ENCODE measurements around the gene MAOA.
"Not testable (repeated sequence)": the region's sequence is repeated elsewhere in the genome, so short reads cannot be mapped to it uniquely, and the experiment has no call there.

Gene MAOA

GRCh38 chrX:43718546-43718945, 62.4 kb downstream of the MAOA start:
- DNase-seq, result no peak

DNA sequence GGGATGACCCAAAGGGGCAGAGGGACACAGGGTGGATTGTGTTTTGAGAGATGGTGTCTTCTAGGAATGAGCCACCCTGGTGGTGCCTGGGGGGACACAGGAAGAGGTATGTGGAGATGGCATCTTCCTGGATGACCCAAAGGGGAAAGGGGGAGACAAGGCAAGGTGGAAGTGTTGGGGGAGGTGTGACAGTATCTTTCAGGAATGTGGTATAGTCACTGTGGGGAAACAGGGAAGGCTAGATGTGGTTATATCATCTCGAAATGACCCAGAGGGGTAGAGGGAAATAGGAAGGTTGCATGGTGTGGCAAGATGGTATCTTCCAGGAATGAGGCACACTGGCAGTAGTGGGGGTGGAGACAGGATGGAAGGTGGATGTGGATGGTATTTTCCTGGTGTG, 62.9 kb downstream of the MAOA start:
- DNase-seq, result no peak

- no peak for DNase-seq
Observed at GRCh38 chrX:43720082-43720481, 64.0 kb downstream of the MAOA start.

GRCh38 chrX:43720961-43721360, 64.9 kb downstream of the MAOA start:
- no peak for DNase-seq

DNA sequence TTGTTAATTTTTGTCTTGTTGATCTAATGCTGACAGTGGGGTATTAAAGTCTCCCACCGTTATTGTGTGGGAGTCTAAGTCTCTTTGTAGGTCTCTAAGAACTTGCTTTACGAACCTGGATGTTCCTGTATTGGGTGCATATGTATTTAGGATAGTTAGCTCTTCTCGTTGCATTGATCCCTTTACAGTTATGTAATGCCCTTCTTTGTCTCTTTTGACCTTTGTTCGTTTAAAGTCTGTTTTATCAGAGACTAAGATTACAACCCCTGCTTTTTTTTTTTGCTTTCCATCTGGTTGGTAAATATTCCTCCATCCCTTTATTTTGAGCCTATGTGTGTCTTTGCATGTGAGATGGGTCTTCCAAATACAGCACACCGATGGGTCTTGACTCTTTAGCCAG, 69.1 kb downstream of the MAOA start:
- not testable (repeated sequence) for DNase-seq

- not testable (repeated sequence) for DNase-seq
Observed at GRCh38 chrX:43727254-43727653, 71.2 kb downstream of the MAOA start.

- DNase-seq, result no peak
Observed at GRCh38 chrX:43728002-43728401, 71.9 kb downstream of the MAOA start.

- DNase-seq, result no peak
Observed at GRCh38 chrX:43728966-43729365, 72.9 kb downstream of the MAOA start.

- no peak for DNase-seq
Observed at GRCh38 chrX:43731086-43731485, 75.0 kb downstream of the MAOA start.

GRCh38 chrX:43733699-43734098, 77.6 kb downstream of the MAOA start:
- DNase-seq, result no peak

DNA sequence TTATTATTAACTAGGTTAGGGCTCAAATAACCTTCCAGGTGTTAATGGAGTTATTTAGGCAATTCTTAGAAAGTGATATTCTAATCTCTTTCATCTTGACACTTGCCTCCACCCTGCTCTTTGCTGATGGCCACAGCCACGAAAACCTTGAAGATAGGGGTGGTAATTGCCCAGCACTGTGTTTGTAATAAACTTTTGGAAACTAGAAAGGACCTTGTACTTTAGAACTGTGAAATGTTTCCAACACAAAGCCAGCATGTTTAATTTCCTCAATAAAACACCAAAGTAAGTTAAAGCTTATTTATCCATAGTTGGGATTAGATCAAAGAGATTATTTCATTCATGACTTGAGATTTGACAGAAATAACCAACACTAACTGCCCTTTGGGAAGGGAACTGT, 78.3 kb downstream of the MAOA start:
- DNase-seq, result no peak

GRCh38 chrX:43735534-43735933, 79.4 kb downstream of the MAOA start:
- DNase-seq, result no peak

DNA sequence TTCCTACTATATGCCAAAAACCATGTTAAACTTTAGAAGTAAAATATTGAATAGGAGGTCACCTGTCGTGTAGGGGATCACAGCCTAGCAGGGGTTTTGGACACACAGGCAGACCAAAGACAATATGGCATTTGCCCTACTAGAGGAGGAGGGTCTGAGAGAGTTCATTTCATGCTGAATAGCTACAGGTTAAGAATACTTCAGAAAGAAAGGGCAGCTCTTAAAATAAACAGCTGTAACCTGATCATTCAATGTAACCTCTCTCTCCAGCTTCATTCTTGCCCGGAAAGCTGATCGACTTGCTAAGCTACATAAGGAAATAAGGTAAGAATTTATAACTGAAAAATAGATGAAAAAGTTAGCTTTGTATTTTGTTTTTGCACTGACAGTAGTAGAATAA, 79.9 kb downstream of the MAOA start:
- DNase-seq, result no peak

- DNase-seq, result no peak
Observed at GRCh38 chrX:43741843-43742573, 85.9 kb downstream of the MAOA start.

- DNase-seq, result no peak
Observed at GRCh38 chrX:43743100-43743822, 87.2 kb downstream of the MAOA start.

DNA sequence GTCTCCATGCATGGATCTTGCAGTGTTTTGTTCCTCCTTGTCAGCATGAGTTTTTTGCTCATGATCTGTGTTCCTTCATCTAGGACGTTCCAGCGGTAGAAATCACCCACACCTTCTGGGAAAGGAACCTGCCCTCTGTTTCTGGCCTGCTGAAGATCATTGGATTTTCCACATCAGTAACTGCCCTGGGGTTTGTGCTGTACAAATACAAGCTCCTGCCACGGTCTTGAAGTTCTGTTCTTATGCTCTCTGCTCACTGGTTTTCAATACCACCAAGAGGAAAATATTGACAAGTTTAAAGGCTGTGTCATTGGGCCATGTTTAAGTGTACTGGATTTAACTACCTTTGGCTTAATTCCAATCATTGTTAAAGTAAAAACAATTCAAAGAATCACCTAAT, 88.2 kb downstream of the MAOA start:
- DNase-seq, result no peak

DNA sequence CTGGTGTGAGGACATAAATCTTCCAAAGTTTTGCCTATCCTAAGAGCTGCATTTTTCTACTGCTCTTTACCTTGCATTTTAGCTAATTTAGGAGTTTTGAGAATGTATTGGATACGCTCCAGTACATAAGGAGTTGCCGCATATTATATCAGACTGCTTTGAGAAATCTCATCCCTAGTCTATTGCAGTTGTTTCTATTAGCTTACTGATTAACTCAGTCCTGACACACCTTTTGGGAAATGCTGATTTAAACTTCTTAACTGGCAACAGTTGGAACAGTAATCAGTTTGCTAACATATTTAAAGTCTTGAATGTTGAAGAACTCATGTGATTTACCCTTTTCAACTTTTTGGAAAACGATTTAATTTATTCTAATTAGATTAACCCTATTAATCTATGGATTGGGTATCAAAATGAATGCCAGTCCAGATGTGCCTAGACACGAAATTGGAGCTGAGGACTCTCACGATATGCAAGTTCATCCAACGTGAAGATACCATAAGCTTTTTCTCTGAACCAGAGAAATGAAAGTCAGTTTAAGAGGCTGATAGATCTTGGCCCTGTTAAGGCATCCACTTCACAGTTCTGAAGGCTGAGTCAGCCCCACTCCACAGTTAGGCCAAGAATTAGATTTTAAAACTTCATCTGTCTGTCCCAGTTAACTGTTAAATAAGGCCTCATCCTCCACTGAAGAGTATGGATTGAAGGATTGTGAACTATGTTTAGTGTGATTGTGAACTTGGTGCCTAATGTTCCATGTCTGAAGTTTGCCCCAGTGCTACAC, 90.0 kb downstream of the MAOA start:
- DNase-seq, result no peak

DNA sequence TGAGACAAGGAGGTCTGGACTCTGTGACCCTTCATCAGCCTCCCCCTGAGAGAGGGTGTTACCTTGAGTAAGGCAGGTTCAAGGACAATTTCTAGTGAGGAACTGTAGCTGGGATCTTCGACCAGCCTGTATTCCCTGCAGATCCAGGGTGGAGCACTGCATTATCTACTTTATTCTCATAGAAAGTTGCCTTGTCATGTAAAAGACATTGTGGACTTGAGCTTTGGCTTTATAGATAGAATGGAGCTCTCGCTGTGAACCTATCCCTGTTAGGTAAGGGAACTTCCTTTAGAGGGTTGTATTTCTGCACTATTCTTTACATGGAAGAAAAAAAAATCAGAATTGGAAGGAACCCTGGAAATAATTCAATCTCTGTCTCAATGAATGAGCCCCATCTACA, 91.4 kb downstream of the MAOA start:
- no peak for DNase-seq

DNA sequence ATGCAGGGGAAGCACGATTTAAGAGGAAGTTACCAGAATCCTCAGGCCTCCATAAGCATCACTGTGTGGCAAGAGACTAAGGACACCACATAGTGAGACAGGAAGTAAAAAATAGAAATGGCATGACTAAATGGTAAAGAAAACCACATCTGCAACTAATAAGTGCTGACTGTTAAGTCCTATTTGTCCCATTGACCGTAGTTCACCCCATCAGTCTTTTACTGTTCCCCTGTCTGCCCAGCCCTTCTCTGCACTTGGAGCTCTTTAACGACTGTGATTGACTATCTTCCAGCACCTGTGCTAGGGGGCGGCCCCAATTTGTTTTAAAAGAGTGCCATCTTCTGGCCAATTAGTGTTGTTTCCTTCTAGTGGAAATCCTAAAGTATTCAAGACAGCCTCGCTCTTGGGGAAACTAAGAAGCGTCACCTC, 94.2 kb downstream of the MAOA start:
- DNase-seq, result peak; percentile 34

GRCh38 chrX:43753637-43754036, 97.5 kb downstream of the MAOA start:
- DNase-seq, result no peak

DNA sequence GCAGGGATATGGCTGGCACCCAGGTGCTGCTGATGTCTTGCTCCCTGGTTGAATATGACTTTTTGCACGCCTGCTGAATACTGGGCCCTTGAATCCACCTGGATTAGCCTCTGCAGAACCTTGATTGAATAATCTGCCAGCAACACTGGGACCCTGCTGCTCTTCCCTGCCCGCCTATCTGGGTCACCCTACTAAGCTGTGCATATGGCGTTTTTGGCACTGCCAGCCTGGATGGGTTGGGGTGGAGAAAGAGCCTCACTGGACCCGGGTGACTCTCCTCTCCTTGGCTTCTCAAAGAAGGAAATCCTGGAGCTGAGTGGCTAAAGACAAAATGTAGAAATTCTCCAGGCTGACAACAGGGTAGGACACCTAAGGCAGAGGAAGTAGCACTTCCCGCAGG, 100.0 kb downstream of the MAOA start:
- no peak for DNase-seq

DNA sequence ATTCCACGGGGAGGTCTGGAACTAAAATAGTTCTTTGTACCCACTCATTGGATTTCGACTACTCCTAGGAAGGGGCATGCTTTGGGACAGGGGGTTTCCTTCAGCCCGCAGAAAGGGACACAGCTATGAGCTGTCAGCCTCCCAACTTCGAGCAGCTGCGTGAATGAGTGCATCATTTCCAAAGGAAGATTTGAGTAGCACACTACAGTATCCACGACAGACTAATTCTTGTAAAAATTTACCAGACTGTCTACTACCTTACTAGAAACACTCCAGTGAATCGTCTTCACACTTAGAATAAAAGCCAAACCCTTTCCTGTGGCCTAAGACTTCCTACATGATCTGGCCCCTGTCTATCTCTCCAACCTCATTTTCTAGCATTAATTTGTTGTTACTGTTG, 101.9 kb downstream of the MAOA start:
- no peak for DNase-seq

DNA sequence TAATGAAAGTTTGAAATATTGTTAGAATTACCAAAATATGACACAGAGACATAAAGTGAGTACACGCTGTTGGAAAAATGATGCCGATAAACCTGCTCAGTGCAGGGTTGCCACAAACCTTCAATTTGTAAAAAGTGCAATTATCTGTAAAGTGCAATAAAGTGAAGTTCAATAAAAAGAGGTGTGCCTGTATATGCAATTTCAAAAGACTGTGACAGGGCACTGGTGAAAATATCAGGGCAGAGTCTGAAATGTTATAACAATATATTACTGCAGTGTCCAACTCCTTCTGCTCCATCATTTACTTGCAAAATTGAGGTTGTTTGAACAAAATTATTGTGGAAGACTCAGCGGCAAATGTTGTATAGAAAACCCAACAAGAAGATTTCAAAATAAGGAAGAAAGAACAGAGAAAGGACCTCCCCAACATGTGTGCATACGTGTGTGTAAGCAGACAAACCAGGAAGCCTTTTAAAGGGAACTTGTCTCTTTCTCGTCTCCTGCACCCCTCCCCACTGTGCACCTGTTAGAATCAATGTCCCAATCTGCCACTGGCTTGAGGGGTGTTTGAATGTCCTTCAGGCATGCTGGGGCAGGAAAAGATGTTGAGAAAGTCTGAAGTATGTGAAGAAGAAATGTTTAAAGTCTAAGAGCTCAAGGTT, 130.0 kb downstream of the MAOA start:
- no peak for DNase-seq

Measured in right hindlimb (tissue), 1 donor.